Sigmoid colon (tissue), 7 donors: Measurements from ENCODE around the gene GADD45B. TPM values are rescaled to one million over a fixed set of nuclear protein-coding genes. Genes with fewer than 3 reads are reported as not detected.

Source experiments
- DNase-seq: peaks from one replicate; pipeline ENCODE4 v3.0.0-alpha.2; 2019
- H3K27ac ChIP-seq, 4 donors: fragments of 200-600 bp; sonication (generic); one replicate each; pipeline ENCODE4 v1.5.1; 2016 to 2019; ENCODE audit warnings: mild to moderate bottlenecking in 1 of 4
- H3K27me3 ChIP-seq, 3 donors: fragments of 200-600 bp; sonication (generic); one replicate each; pipeline ENCODE4 v1.5.1; 2019; ENCODE audit warnings: mild to moderate bottlenecking in 1 of 3
- H3K36me3 ChIP-seq, 4 donors: fragments of 200-600 bp; sonication (generic); one replicate each; pipeline ENCODE4 v1.5.1; 2016 to 2019
- H3K4me1 ChIP-seq, 4 donors: fragments of 200-600 bp; sonication (generic); one replicate each; pipeline ENCODE4 v1.5.1; 2017 to 2019
- H3K4me3 ChIP-seq, 4 donors: fragments of 200-600 bp; sonication (generic); one replicate each; pipeline ENCODE4 v1.5.1; 2017 to 2019; ENCODE audit warnings: mild to moderate bottlenecking in 2 of 4, moderate library complexity in 1 of 4
- H3K9me3 ChIP-seq, 4 donors: fragments of 200-600 bp in 3 of 4; sonication (generic) in 3 of 4; one replicate each; pipeline versions ENCODE4 v1.5.1 to v1.6.1; 2013 to 2019
- CTCF ChIP-seq, 4 experiments: fragments of 450-650 bp in 3 of 4; fragments of 200-600 bp in 1 of 4; IDR thresholded peaks; one replicate each; pipeline ENCODE4 v1.5.1; 2016 to 2019; ENCODE audit warnings: antibody characterized with exemption in 4 of 4, mild to moderate bottlenecking in 3 of 4, moderate library complexity in 2 of 4
- EP300 ChIP-seq, 4 donors: sonication (generic); formaldehyde crosslinking; IDR thresholded peaks; one replicate each; pipeline ENCODE4 v1.6.1; 2017; ENCODE audit warnings: antibody characterized with exemption in 4 of 4
- POLR2A ChIP-seq, 2 donors: fragments of 450-650 bp; IDR thresholded peaks; one replicate each; pipeline ENCODE4 v1.6.1; 2016; ENCODE audit warnings: antibody characterized with exemption in 2 of 2, mild to moderate bottlenecking in 2 of 2, moderate library complexity in 2 of 2
- POLR2AphosphoS5 ChIP-seq, 4 donors: sonication (generic); formaldehyde crosslinking; IDR thresholded peaks; one replicate each; pipeline ENCODE4 v1.6.1; 2017; ENCODE audit warnings: antibody characterized with exemption in 4 of 4
- WGBS, 2 donors: extraction: QIAGEN DNeasy Blood & Tissue Kit; methylation state at CpG; one replicate each; pipeline ENCODE4 v1.1.7; 2013; 5-methylcytosine and 5-hydroxymethylcytosine counted together
- intact Hi-C: fragments of 100-400 bp; cut with DNase I; formaldehyde crosslinking; loops from one replicate; pipeline ENCODE4 v1.15.1; 2023
- polyA plus RNA-seq, 3 donors: library from polyadenylated mRNA; stranded (reverse); fragments of 200-250 nt; gene quantifications; one replicate each; pipeline ENCODE4 v1.2.3, GENCODE V29; 2013
- total RNA-seq, 4 donors: library from RNA; depleted of rRNA; stranded (reverse); fragments of >200 nt; gene quantifications; one replicate each; pipeline ENCODE4 v1.1.0, GENCODE V29; 2016
- donor health status: healthy with polysubstance abuse.
- donor health status: Bipolar disorder and iron deficiency.
- donor health status: healthy.

The GADD45B gene
- total and polyA plus RNA-seq, 7 donors = 25.0 to 708 (median 82.0) TPM

- TF ChIP-seq POLR2AphosphoS5 (IDR thresholded peaks at IDR 0.05) (no peak), CTCF (IDR thresholded peaks at IDR 0.05) (no peak), POLR2A (IDR thresholded peaks at IDR 0.05) (no peak), EP300 (IDR thresholded peaks at IDR 0.05) (no peak)
- DNase-seq = no peak
- H3K4me1 ChIP-seq = peaks cover 0 to 4% (median 0%) of the 10 kb centered on the region in 4 donors
- H3K36me3 ChIP-seq = no peaks in the 10 kb centered on the region
- H3K4me3 ChIP-seq = no peak overlapping the region
- H3K27me3 ChIP-seq = peaks cover 0 to 2% (median 0%) of the 10 kb centered on the region in 3 donors
- 76 to 84% methylated on average over 21 of the region's 21 CpGs for WGBS, 2 donors
- intact Hi-C loops = no loop called here
- H3K9me3 ChIP-seq = no peaks in the 10 kb centered on the region
- H3K27ac ChIP-seq = no peak overlapping the region
Measured at GRCh38 chr19:2511991-2512390, 36.1 kb downstream of the GADD45B start.

- intact Hi-C loops = no loop called here
- Histone ChIP-seq H3K27me3 (no peaks in the 10 kb centered on the region), H3K4me1 (no peaks in the 10 kb centered on the region), H3K9me3 (no peaks in the 10 kb centered on the region), H3K36me3 (no peaks in the 10 kb centered on the region), H3K4me3 (no peak overlapping the region), H3K27ac (no peak overlapping the region)
- WGBS, 2 donors = 73 to 87% methylated on average over 41 of the region's 41 CpGs
- no peak for DNase-seq
- TF ChIP-seq POLR2A (IDR thresholded peaks at IDR 0.05) (no peak), CTCF (IDR thresholded peaks at IDR 0.05) (no peak), POLR2AphosphoS5 (IDR thresholded peaks at IDR 0.05) (no peak), EP300 (IDR thresholded peaks at IDR 0.05) (no peak)
Measured at GRCh38 chr19:2512523-2513431, 36.9 kb downstream of the GADD45B start.

GRCh38 chr19:2514981-2515518 is 39.1 kb downstream of the GADD45B start:
- no peak for DNase-seq
- 90 to 95% methylated on average over 16 of the region's 16 CpGs for WGBS, 2 donors
- no peak overlapping the region for H3K4me3 ChIP-seq
- intact Hi-C loops = no loop called here
- H3K4me1 ChIP-seq = no peaks in the 10 kb centered on the region
- H3K27ac ChIP-seq = no peak overlapping the region
- H3K27me3 ChIP-seq = no peaks in the 10 kb centered on the region
- no peak for TF ChIP-seq CTCF (IDR thresholded peaks at IDR 0.05)
- no peak for TF ChIP-seq POLR2A (IDR thresholded peaks at IDR 0.05)
- no peak for TF ChIP-seq EP300 (IDR thresholded peaks at IDR 0.05)
- TF ChIP-seq POLR2AphosphoS5 (IDR thresholded peaks at IDR 0.05) = no peak
- H3K9me3 ChIP-seq = no peaks in the 10 kb centered on the region
- no peaks in the 10 kb centered on the region for H3K36me3 ChIP-seq

GRCh38 chr19:2516727-2517126 is 40.8 kb downstream of the GADD45B start:
- DNase-seq = no peak
- Histone ChIP-seq H3K27me3 (no peaks in the 10 kb centered on the region), H3K9me3 (no peaks in the 10 kb centered on the region), H3K4me3 (no peak overlapping the region), H3K4me1 (no peaks in the 10 kb centered on the region), H3K27ac (no peak overlapping the region), H3K36me3 (no peaks in the 10 kb centered on the region)
- WGBS, 2 donors = 77 to 85% methylated on average over 18 of the region's 18 CpGs
- TF ChIP-seq CTCF (IDR thresholded peaks at IDR 0.05) = no peak
- no peak for TF ChIP-seq POLR2A (IDR thresholded peaks at IDR 0.05)
- no peak for TF ChIP-seq POLR2AphosphoS5 (IDR thresholded peaks at IDR 0.05)
- TF ChIP-seq EP300 (IDR thresholded peaks at IDR 0.05) = no peak
- intact Hi-C loops = no loop called here
